ENCODE measurements around the gene CEACAM3. TPM values are rescaled to one million over a fixed set of nuclear protein-coding genes. Genes with fewer than 3 reads are reported as not detected.
"Not testable (repeated sequence)": the region's sequence is repeated elsewhere in the genome, so short reads cannot be mapped to it uniquely, and the experiment has no call there.

The CEACAM3 gene
- total and polyA plus RNA-seq, 9 of the 15 experiments (the other 6 are each of a cell fraction or from before 2014, with no cell fraction given), result not detected

DNA sequence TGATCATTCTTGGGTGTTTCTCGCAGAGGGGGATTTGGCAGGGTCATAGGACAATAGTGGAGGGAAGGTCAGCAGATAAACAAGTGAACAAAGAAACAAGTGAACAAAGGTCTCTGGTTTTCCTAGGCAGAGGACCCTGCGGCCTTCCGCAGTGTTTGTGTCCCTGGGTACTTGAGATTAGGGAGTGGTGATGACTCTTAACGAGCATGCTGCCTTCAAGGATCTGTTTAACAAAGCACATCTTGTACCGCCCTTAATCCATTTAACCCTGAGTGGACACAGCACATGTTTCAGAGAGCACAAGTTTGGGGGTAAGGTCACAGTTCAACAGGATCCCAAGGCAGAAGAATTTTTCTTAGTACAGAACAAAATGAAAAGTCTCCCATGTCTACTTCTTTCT is 28.3 kb upstream of the CEACAM3 start:
- ATAC-seq; H3K4me2 ChIP-seq (ENCODE audit: insufficient read depth, low read length); in situ Hi-C loops (cut with MboI); DNase-seq (ENCODE audit: extremely low read depth in 1 of 4, low spot score in 3 of 4); H3K4me1 ChIP-seq (replicated peaks in 1 of 2; ENCODE audit: control insufficient read depth in 2 of 2, insufficient read depth in 2 of 2, low read length in 2 of 2); H3K9ac ChIP-seq (ENCODE audit: insufficient read depth in 1 of 2, low read depth in 2 of 2, low read length in 2 of 2); H3K79me2 ChIP-seq (ENCODE audit: control insufficient read depth, insufficient read depth, low read length); H3K9me1 ChIP-seq (ENCODE audit: control insufficient read depth, insufficient read depth, low read length); H3K4me3 ChIP-seq; CTCF ChIA-PET (ENCODE audit: low intra/inter-chr PET ratio); BruUV-seq (replicated peaks); POLR2A ChIA-PET; FAIRE-seq; H3K36me3 ChIP-seq (ENCODE audit: control insufficient read depth, insufficient read depth, low read length); H2AFZ ChIP-seq (ENCODE audit: low read depth, low read length); H4K20me1 ChIP-seq (replicated peaks; ENCODE audit: control insufficient read depth, insufficient read depth, low read length); H3K27ac ChIP-seq (ENCODE audit: extremely low read depth, low read depth, low read length); H3K9me3 ChIP-seq (replicated peaks; ENCODE audit: control insufficient read depth, insufficient read depth, low read depth, low read length); intact Hi-C loops (cut with micrococcal nuclease): not testable (repeated sequence)
- H3K27me3 ChIP-seq (ENCODE audit: control insufficient read depth in 2 of 2, insufficient read depth in 2 of 2, low read length in 2 of 2), result peaks cover 12 to 37% of the 10 kb centered on the region in 2 experiments; a peak in 4 of 5 replicates
- 6% methylated on average over 2 of the region's 5 CpGs for WGBS (ENCODE audit: insufficient coverage, low coverage, missing lambda C conversion rate)

DNA sequence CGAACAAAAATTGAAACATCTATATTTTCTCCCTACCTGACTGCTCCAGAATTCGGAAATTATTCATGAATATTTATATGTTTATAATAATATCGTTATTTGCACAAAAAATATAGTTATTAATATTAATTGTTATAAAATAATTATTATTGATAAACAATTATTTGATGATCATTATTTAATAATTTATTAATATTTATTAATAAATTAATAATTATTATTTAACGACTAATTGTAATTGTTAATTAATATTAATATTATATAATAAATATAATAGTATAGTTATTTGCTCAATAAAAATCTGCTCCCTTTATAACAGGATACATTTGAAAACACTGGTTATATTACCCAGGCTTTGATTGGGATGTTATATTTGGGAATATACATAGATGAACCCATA is 26.8 kb upstream of the CEACAM3 start:
- Histone ChIP-seq H3K9me1 (ENCODE audit: control insufficient read depth, insufficient read depth, low read length) (no peaks in the 10 kb centered on the region), H3K9ac (ENCODE audit: insufficient read depth in 1 of 2, low read depth in 2 of 2, low read length in 2 of 2) (no peak overlapping the region), H3K79me2 (ENCODE audit: control insufficient read depth, insufficient read depth, low read length) (no peaks in the 10 kb centered on the region), H3K27me3 (ENCODE audit: control insufficient read depth in 2 of 2, insufficient read depth in 2 of 2, low read length in 2 of 2) (peaks cover 12 to 31% of the 10 kb centered on the region in 2 experiments; a peak in 4 of 5 replicates), H4K20me1 (replicated peaks; ENCODE audit: control insufficient read depth, insufficient read depth, low read length) (no peaks in the 10 kb centered on the region; the same call in 1 of the 2 replicates), H3K4me1 (replicated peaks in 1 of 2; ENCODE audit: control insufficient read depth in 2 of 2, insufficient read depth in 2 of 2, low read length in 2 of 2) (no peaks in the 10 kb centered on the region), H3K27ac (ENCODE audit: extremely low read depth, low read depth, low read length) (no peak overlapping the region), H3K4me2 (ENCODE audit: insufficient read depth, low read length) (no peak overlapping the region), H3K36me3 (ENCODE audit: control insufficient read depth, insufficient read depth, low read length) (no peaks in the 10 kb centered on the region), H3K9me3 (replicated peaks; ENCODE audit: control insufficient read depth, insufficient read depth, low read depth, low read length) (no peaks in the 10 kb centered on the region), H2AFZ (ENCODE audit: low read depth, low read length) (no peak overlapping the region), H3K4me3 (no peak overlapping the region)
- ATAC-seq (no peak), FAIRE-seq (no peak), DNase-seq (ENCODE audit: extremely low read depth in 1 of 4, low spot score in 3 of 4) (no peak)
- in situ Hi-C loops (cut with MboI) (no loop called here), intact Hi-C loops (cut with micrococcal nuclease) (no loop called here)
- WGBS (ENCODE audit: insufficient coverage, low coverage, missing lambda C conversion rate), result 3% methylated on average over 4 of the region's 4 CpGs
- BruUV-seq (replicated peaks), result no TSS peak
- ChIA-PET CTCF (ENCODE audit: low intra/inter-chr PET ratio) (no interaction called here), POLR2A (interaction anchor here (0.6 kb wide), 1 partner anchor 35 kb away, joined by 3 read pairs; no protein-coding TSS in a partner anchor)
- TF ChIP-seq ZNF778 (CRISPR knock-in tag; IDR thresholded peaks at IDR 0.05), result no peak
- no peak for TF ChIP-seq STAT5B (CRISPR knock-in tag; IDR thresholded peaks at IDR 0.05)
- no peak for TF ChIP-seq SRSF7 (optimal IDR thresholded peaks at IDR 0.05; ENCODE audit: low read depth, low read length)
- TF ChIP-seq RBBP5 (IDR thresholded peaks at IDR 0.05; ENCODE audit: borderline replicate concordance, insufficient read depth, low read length, poor library complexity, severe bottlenecking), result no peak
- TF ChIP-seq SMARCE1 (IDR thresholded peaks at IDR 0.05), result no peak
- TF ChIP-seq FOXJ3 (CRISPR knock-in tag; IDR thresholded peaks at IDR 0.05), result no peak
- TF ChIP-seq, protein P1, sequence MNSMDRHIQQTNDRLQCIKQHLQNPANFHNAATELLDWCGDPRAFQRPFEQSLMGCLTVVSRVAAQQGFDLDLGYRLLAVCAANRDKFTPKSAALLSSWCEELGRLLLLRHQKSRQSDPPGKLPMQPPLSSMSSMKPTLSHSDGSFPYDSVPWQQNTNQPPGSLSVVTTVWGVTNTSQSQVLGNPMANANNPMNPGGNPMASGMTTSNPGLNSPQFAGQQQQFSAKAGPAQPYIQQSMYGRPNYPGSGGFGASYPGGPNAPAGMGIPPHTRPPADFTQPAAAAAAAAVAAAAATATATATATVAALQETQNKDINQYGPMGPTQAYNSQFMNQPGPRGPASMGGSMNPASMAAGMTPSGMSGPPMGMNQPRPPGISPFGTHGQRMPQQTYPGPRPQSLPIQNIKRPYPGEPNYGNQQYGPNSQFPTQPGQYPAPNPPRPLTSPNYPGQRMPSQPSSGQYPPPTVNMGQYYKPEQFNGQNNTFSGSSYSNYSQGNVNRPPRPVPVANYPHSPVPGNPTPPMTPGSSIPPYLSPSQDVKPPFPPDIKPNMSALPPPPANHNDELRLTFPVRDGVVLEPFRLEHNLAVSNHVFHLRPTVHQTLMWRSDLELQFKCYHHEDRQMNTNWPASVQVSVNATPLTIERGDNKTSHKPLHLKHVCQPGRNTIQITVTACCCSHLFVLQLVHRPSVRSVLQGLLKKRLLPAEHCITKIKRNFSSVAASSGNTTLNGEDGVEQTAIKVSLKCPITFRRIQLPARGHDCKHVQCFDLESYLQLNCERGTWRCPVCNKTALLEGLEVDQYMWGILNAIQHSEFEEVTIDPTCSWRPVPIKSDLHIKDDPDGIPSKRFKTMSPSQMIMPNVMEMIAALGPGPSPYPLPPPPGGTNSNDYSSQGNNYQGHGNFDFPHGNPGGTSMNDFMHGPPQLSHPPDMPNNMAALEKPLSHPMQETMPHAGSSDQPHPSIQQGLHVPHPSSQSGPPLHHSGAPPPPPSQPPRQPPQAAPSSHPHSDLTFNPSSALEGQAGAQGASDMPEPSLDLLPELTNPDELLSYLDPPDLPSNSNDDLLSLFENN (IDR thresholded peaks at IDR 0.05; ENCODE audit: low read depth in 2 of 2, low read length in 2 of 2), result no peak
- TF ChIP-seq KAT8 (IDR thresholded peaks at IDR 0.05; ENCODE audit: low read depth), result no peak

Measured in K562 (cell line).